Omental fat pad (tissue), 4 donors: Measurements from ENCODE around the gene WNT1. TPM values are rescaled to one million over a fixed set of nuclear protein-coding genes. Genes with fewer than 3 reads are reported as not detected.

Experiments used
- ATAC-seq: fragments of 150-250 bp; one replicate; pipeline ENCODE4 v1.9.1; 2016; ENCODE audit warnings: mild to moderate bottlenecking, moderate library complexity; ENCODE audit not compliant: low FRiP score
- DNase-seq: peaks from one replicate; pipeline ENCODE4 v3.0.0-alpha.2; 2019; ENCODE audit warnings: low spot score
- CTCF ChIP-seq, 3 donors: fragments of 450-650 bp; IDR thresholded peaks; one replicate each; pipeline ENCODE4 v1.5.1; 2016 to 2017; ENCODE audit warnings: antibody characterized with exemption in 3 of 3, mild to moderate bottlenecking in 3 of 3, moderate library complexity in 2 of 3
- total RNA-seq, 4 donors: library from RNA; depleted of rRNA; stranded (reverse); fragments of >200 nt; gene quantifications; one replicate each; pipeline ENCODE4 v1.1.0, GENCODE V29; 2016

Gene WNT1
- total RNA-seq, 4 donors from 2014 or later = 0.60 TPM; not detected in 3

DNA sequence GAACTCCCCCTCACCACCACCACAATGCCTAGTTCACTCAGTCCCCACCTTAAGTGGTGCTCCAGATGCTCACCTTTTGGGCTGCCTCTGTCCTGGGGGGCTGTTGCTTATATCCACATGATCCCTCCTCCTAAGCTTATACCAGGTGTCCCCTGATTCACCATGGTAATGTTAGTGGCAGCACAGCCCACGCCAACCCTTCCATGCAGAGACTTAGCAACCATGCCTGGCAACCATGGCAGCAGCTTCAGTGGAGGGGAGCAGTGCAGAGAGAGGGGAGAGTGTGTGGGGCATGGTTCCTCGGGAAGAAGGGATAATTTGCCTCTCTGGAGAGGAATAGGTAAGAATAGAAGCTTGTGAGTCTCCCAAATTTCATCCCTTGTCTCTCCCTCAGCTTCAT lies 22.2 kb downstream of the WNT1 start:
- ATAC-seq = no peak
- no peak for TF ChIP-seq CTCF (IDR thresholded peaks at IDR 0.05)
- no peak for DNase-seq

DNA sequence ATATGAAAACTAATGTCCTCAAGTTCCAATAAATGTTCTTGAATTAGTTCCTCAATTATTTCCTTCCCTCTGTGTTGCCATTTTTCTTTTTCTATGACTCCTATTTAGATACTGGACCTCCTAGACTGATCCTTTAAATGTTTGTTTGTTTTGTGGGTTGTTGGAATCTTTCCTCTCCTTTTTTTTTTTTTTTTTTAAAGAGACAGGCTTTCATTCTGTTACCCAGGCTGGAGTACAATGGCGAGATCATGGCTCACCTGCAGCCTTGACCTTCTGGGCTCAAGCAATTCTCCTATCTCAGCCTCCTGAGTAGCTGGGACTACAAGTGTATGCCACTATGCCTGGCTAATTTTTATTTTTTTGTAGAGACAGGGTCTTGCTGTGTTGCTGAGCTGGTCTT lies 30.8 kb downstream of the WNT1 start:
- TF ChIP-seq CTCF (IDR thresholded peaks at IDR 0.05) = no peak
- DNase-seq = no peak
- no peak for ATAC-seq

- ATAC-seq (no peak), DNase-seq (no peak)
- TF ChIP-seq CTCF (IDR thresholded peaks at IDR 0.05) = no peak
These were observed 32.1 kb downstream of the WNT1 start for GRCh38 chr12:49010092-49010668.

DNA sequence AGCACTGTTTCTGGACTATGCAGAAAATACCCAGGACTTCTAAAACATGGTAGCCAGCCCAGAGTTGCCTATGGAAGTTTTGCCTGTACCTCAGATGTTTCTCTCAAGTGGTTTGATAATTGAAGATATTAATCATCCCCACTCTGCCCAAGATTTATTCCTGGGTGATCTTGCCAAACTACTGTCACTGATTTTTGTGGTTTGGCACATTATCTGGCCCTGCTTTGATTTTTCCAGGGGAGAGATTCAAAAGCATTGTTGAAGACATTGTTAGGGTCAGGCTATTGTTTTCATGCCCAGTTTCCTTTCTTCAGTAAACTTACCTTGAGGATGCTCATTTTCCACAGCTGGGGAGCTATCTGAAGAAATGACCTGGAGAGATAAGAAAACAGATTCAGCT lies 34.6 kb downstream of the WNT1 start:
- ATAC-seq (no peak), DNase-seq (no peak)
- no peak for TF ChIP-seq CTCF (IDR thresholded peaks at IDR 0.05)

- ATAC-seq (no peak), DNase-seq (no peak)
- no peak for TF ChIP-seq CTCF (IDR thresholded peaks at IDR 0.05)
These were observed 35.3 kb downstream of the WNT1 start for GRCh38 chr12:49013428-49013827.

DNA sequence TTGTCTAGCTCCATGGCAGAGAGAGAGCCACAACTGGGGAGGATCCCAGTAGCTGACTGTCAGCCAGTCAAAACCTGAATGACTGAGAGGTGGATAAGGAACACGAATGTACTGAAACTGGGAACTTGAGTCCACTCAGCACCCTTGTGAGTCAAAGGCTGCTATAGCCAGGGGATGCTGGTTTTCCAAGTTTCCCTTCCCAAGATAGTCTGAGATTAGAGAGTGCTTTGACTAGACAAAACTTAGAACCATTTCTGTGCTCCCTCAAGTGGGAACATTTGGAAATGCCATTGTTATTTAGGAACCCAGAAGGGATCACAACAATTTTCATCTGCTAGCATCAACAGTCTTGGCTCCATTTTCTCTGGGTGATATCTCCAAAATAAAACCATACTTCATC lies 36.4 kb downstream of the WNT1 start:
- no peak for DNase-seq
- no peak for TF ChIP-seq CTCF (IDR thresholded peaks at IDR 0.05)
- ATAC-seq = no peak

DNA sequence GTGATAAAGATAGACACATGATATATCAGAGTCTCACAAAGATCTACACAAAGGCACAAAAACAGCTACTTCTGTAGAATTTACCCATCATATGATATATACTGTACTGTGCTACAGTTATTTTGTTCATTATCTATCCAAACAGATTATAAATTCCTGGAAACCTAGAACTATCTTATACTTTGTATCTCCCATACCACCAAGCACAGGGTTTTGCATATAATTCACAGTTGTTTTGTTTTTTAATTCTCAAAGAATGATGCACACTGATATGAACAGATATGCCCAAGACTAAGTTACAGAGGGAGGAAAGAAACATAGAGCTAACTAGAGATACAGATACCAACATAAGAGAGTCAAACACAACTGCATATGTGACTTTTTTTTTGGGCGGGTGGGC lies 37.1 kb downstream of the WNT1 start:
- TF ChIP-seq CTCF (IDR thresholded peaks at IDR 0.05) = no peak
- DNase-seq (no peak), ATAC-seq (no peak)
